Nephron (organoid): ENCODE measurements around the gene COL4A1.
A peak's percentile ranks its signal among the peaks of the same experiment; 100 is the strongest.

Experiments
- H3K27ac Mint-ChIP-seq, 3 experiments: 2 replicates each; pipeline ENCODE4 v1.8.0; 2020; ENCODE audit warnings: mixed read lengths in 3 of 3, mild to moderate bottlenecking in 2 of 3, moderate library complexity in 1 of 3
- H3K27me3 Mint-ChIP-seq: 2 replicates; pipeline ENCODE4 v1.8.0; 2021; ENCODE audit warnings: low read depth, mild to moderate bottlenecking, moderate library complexity, mixed read lengths
- H3K36me3 Mint-ChIP-seq: 2 replicates; pipeline ENCODE4 v1.8.0; 2020; ENCODE audit warnings: low read depth, mixed read lengths
- H3K4me1 Mint-ChIP-seq: 2 replicates; pipeline ENCODE4 v1.8.0; 2020; ENCODE audit warnings: mixed read lengths
- H3K4me3 Mint-ChIP-seq, 3 experiments: 2 replicates each; pipeline ENCODE4 v1.8.0; 2020; ENCODE audit warnings: mild to moderate bottlenecking in 3 of 3, mixed read lengths in 3 of 3, moderate library complexity in 2 of 3
- H3K9me3 Mint-ChIP-seq: 2 replicates; pipeline ENCODE4 v1.8.0; 2020; ENCODE audit warnings: mixed read lengths
- TF ChIP-seq, protein P1 (sequence below), 3 experiments: fragments of 200-600 bp; sonication (generic); IDR thresholded peaks; one replicate each; pipeline ENCODE4 v1.5.0; 2021; ENCODE audit warnings: antibody characterized with exemption in 3 of 3; ENCODE audit not compliant: unreplicated experiment in 3 of 3

The COL4A1 gene

DNA sequence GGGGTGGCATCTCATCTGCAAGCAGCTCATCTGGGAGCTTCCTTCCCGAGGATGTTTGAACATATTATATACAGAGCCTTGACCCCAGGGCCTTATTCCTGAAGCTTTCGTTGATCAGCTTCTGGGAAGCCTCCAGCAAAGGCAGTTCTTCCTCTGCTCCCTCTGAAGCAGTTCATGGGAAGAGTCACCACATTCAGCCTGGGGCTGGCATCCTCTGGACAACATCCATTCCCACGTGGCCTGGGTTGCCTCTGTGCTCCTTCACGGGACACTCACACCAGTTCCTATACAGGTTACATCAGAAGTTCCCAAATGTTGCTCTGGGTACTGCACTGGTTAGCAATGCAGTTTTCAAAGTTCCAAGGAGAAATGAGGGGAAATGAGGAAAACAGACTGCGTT, 29.7 kb upstream of the COL4A1 start:
- TF ChIP-seq, protein P1, sequence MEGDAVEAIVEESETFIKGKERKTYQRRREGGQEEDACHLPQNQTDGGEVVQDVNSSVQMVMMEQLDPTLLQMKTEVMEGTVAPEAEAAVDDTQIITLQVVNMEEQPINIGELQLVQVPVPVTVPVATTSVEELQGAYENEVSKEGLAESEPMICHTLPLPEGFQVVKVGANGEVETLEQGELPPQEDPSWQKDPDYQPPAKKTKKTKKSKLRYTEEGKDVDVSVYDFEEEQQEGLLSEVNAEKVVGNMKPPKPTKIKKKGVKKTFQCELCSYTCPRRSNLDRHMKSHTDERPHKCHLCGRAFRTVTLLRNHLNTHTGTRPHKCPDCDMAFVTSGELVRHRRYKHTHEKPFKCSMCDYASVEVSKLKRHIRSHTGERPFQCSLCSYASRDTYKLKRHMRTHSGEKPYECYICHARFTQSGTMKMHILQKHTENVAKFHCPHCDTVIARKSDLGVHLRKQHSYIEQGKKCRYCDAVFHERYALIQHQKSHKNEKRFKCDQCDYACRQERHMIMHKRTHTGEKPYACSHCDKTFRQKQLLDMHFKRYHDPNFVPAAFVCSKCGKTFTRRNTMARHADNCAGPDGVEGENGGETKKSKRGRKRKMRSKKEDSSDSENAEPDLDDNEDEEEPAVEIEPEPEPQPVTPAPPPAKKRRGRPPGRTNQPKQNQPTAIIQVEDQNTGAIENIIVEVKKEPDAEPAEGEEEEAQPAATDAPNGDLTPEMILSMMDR (IDR thresholded peaks at IDR 0.05; ENCODE audit: unreplicated experiment in 3 of 3), result no peak
- peak overlapping the region in 2 of 3 experiments; percentile 73 to 97 for H3K27ac Mint-ChIP-seq
- peaks cover 30% of the 10 kb centered on the region for H3K36me3 Mint-ChIP-seq
- H3K4me3 Mint-ChIP-seq, result no peak overlapping the region
- no peaks in the 10 kb centered on the region for H3K9me3 Mint-ChIP-seq
- H3K4me1 Mint-ChIP-seq, result peaks cover 80% of the 10 kb centered on the region
- H3K27me3 Mint-ChIP-seq, result no peaks in the 10 kb centered on the region

DNA sequence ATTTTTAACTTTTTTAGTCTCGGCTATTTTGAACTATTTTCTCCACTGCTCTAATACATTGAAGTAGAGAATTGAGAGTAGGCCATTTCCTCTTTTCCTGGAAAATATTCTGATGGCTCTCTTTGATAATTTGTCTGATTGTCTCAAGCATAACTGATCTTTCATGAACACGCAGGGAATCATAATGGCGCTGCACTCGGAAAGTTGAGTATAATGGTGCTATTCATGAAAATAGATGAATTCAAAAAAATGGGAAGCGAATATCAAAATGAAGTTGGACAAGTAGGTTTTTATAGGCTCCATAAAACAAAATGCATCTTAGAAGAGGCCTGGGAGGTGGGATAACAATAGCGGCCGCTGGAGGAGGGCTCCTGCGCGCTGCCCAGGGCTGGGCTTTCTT, 29.2 kb upstream of the COL4A1 start:
- Mint-ChIP-seq H3K9me3 (no peaks in the 10 kb centered on the region), H3K27ac (peak overlapping the region; percentile 20 to 97 (median 29)), H3K27me3 (no peaks in the 10 kb centered on the region), H3K4me3 (no peak overlapping the region), H3K36me3 (peaks cover 35% of the 10 kb centered on the region), H3K4me1 (peaks cover 80% of the 10 kb centered on the region)
- TF ChIP-seq, protein P1 (IDR thresholded peaks at IDR 0.05; ENCODE audit: unreplicated experiment in 3 of 3), result no peak

- Mint-ChIP-seq H3K4me3 (peak overlapping the region in 1 of 3 experiments; percentile 13), H3K27me3 (no peaks in the 10 kb centered on the region), H3K9me3 (no peaks in the 10 kb centered on the region), H3K27ac (peak overlapping the region; percentile 31 to 97 (median 92)), H3K4me1 (peaks cover 80% of the 10 kb centered on the region), H3K36me3 (peaks cover 47% of the 10 kb centered on the region)
- TF ChIP-seq, protein P1 (IDR thresholded peaks at IDR 0.05; ENCODE audit: unreplicated experiment in 3 of 3), result no peak
These were observed 28.0 kb upstream of the COL4A1 start for GRCh38 chr13:110334841-110335490.

DNA sequence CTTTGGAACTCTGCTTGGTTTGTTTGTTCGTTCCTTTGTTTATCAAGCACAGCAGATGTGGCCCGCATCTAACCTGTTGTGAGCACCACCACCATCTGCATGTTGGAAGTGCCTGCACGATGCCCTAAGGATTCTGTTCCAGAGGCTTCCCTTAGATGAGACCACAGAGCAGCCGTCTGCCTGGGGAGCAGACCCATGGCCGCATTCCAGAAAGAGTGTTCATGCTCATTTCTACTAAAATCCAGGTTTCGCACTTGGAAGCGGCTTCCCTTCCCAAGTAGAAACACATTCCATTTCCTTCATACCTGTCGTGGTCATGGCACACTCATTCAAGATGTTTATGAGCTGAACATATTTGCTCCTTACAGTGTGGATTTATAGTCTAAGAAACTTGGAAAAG, 27.3 kb upstream of the COL4A1 start:
- H3K36me3 Mint-ChIP-seq, result peaks cover 53% of the 10 kb centered on the region
- H3K9me3 Mint-ChIP-seq, result no peaks in the 10 kb centered on the region
- peaks cover 83% of the 10 kb centered on the region for H3K4me1 Mint-ChIP-seq
- TF ChIP-seq, protein P1 (IDR thresholded peaks at IDR 0.05; ENCODE audit: unreplicated experiment in 3 of 3), result no peak
- no peaks in the 10 kb centered on the region for H3K27me3 Mint-ChIP-seq
- peak overlapping the region; percentile 31 to 97 (median 92) for H3K27ac Mint-ChIP-seq
- no peak overlapping the region for H3K4me3 Mint-ChIP-seq

DNA sequence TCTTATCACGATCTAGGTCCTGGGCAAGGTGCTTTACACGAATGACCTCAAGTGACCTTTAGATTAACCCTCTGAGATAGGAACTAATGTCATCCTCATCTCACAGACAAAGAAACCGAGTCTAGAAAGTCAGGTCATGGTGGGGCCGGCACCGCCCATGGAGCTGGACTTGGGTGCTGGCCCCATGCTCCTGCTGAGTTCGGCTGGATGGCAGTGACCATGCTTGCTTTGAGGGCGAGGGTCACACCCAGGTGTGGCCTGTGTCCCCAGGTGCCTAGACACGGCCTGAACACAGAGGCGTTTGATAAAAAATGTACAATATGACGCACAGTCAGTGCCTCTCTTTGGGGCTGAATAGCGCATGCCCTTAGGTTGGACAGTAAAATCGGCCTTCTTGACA, 26.9 kb upstream of the COL4A1 start:
- Mint-ChIP-seq H3K4me1 (peaks cover 83% of the 10 kb centered on the region), H3K27me3 (no peaks in the 10 kb centered on the region), H3K4me3 (no peak overlapping the region), H3K27ac (no peak overlapping the region), H3K9me3 (no peaks in the 10 kb centered on the region), H3K36me3 (peaks cover 57% of the 10 kb centered on the region)
- TF ChIP-seq, protein P1 (IDR thresholded peaks at IDR 0.05; ENCODE audit: unreplicated experiment in 3 of 3), result no peak

- H3K36me3 Mint-ChIP-seq, result peaks cover 61% of the 10 kb centered on the region
- TF ChIP-seq, protein P1 (IDR thresholded peaks at IDR 0.05; ENCODE audit: unreplicated experiment in 3 of 3), result no peak
- H3K4me3 Mint-ChIP-seq, result no peak overlapping the region
- no peaks in the 10 kb centered on the region for H3K27me3 Mint-ChIP-seq
- H3K27ac Mint-ChIP-seq, result no peak overlapping the region
- H3K9me3 Mint-ChIP-seq, result no peaks in the 10 kb centered on the region
- peaks cover 73% of the 10 kb centered on the region for H3K4me1 Mint-ChIP-seq
These were observed 25.8 kb upstream of the COL4A1 start for GRCh38 chr13:110332750-110333149.
